Osteoblast (primary cell): ENCODE results near the gene B3GNT8. TPM values are rescaled to one million over a fixed set of nuclear protein-coding genes. Genes with fewer than 3 reads are reported as not detected.

ENCODE experiments used
- DNase-seq: peaks from one replicate; pipeline ENCODE4 v3.0.0; 2011; ENCODE audit warnings: low spot score, mixed read lengths; ENCODE audit not compliant: insufficient read length; ENCODE audit errors: missing footprints
- H2AFZ ChIP-seq: 2 replicates; pipeline ENCODE4 v1.6.0; 2011; ENCODE audit warnings: mild to moderate bottlenecking, low read length
- H3K27ac ChIP-seq: 2 replicates; pipeline ENCODE4 v1.5.1; 2011; ENCODE audit warnings: mild to moderate bottlenecking, low read depth, low read length, moderate library complexity
- H3K27me3 ChIP-seq: 2 replicates; pipeline ENCODE4 v1.6.0; 2012; ENCODE audit warnings: mild to moderate bottlenecking, control low read depth, inconsistent platforms, low read length, moderate library complexity; ENCODE audit not compliant: insufficient read depth
- H3K36me3 ChIP-seq: 2 replicates; pipeline ENCODE4 v1.5.1; 2011; ENCODE audit warnings: mild to moderate bottlenecking, low read length, control low read depth, moderate library complexity; ENCODE audit not compliant: insufficient read depth
- H3K4me1 ChIP-seq: 2 replicates; pipeline ENCODE4 v1.5.1; 2011; ENCODE audit warnings: mild to moderate bottlenecking, low read length, control low read depth, moderate library complexity; ENCODE audit not compliant: insufficient read depth
- H3K4me2 ChIP-seq: 2 replicates; pipeline ENCODE4 v1.6.0; 2011; ENCODE audit warnings: mild to moderate bottlenecking, low read length; ENCODE audit not compliant: insufficient read depth
- H3K4me3 ChIP-seq: fragments of 200-600 bp; sonication (generic); 3 replicates; pipeline ENCODE4 v1.5.1; 2012; ENCODE audit warnings: mild to moderate bottlenecking, low read length, inconsistent platforms; ENCODE audit not compliant: insufficient read depth
- H3K79me2 ChIP-seq: 2 replicates; pipeline ENCODE4 v1.6.0; 2012; ENCODE audit warnings: mild to moderate bottlenecking, low read length, control low read depth, inconsistent platforms; ENCODE audit not compliant: insufficient read depth
- H3K9me3 ChIP-seq: 2 replicates; pipeline ENCODE4 v1.5.1; 2011; ENCODE audit warnings: low read depth, low read length, control low read depth
- H4K20me1 ChIP-seq: 2 replicates; pipeline ENCODE4 v1.6.0; 2012; ENCODE audit warnings: mild to moderate bottlenecking, low read length, control low read depth; ENCODE audit not compliant: insufficient read depth
- CTCF ChIP-seq: IDR thresholded peaks from 2 replicates; pipeline ENCODE4 v1.5.1; 2011; ENCODE audit warnings: mild to moderate bottlenecking, low read depth, low read length, moderate library complexity; ENCODE audit errors: extremely low read depth
- total RNA-seq: library from RNA; depleted of rRNA; stranded (reverse); fragments of >200 nt; gene quantifications from 2 replicates; pipeline ENCODE4 v1.2.3, GENCODE V29; 2012

Gene B3GNT8
- total RNA-seq, 1 donor = 0.72 TPM

GRCh38 chr19:41397086-41398049 is 29.8 kb downstream of the B3GNT8 start, which contains the start of the genes BCKDHA and EXOSC5:
BCKDHA (plus strand) TSS chr19:41397818; CDS start chr19:41397828, 10 bp downstream.
EXOSC5 (minus strand) TSS chr19:41397359; CDS start chr19:41397328, 31 bp downstream.
- Histone ChIP-seq H3K27me3 (no peaks in the 10 kb centered on the region), H4K20me1 (no peaks in the 10 kb centered on the region), H3K9me3 (no peaks in the 10 kb centered on the region), H3K4me1 (peaks cover 18% of the 10 kb centered on the region), H2AFZ (peak within 1 kb of the TSS; percentile 91), H3K4me3 (peak within 1 kb of the TSS; percentile 99), H3K79me2 (peaks cover 20% of the 10 kb centered on the region), H3K36me3 (no peaks in the 10 kb centered on the region), H3K4me2 (peak within 1 kb of the TSS; percentile 98), H3K27ac (peak within 1 kb of the TSS; percentile 100)
- DNase-seq = peak; percentile 99
- TF ChIP-seq CTCF = no peak

GRCh38 chr19:41395355-41395754 is 31.8 kb downstream of the B3GNT8 start:
- DNase-seq = no peak
- H3K27me3 ChIP-seq = no peaks in the 10 kb centered on the region
- no peaks in the 10 kb centered on the region for H3K9me3 ChIP-seq
- H3K36me3 ChIP-seq = peaks cover 9% of the 10 kb centered on the region
- H3K4me1 ChIP-seq = peaks cover 18% of the 10 kb centered on the region
- peaks cover 17% of the 10 kb centered on the region for H3K79me2 ChIP-seq
- no peak overlapping the region for H3K4me2 ChIP-seq
- H3K27ac ChIP-seq = no peak overlapping the region
- TF ChIP-seq CTCF = no peak
- no peak overlapping the region for H2AFZ ChIP-seq
- H3K4me3 ChIP-seq = no peak overlapping the region
- no peaks in the 10 kb centered on the region for H4K20me1 ChIP-seq

- Histone ChIP-seq H3K4me1 (peaks cover 8% of the 10 kb centered on the region), H3K27me3 (no peaks in the 10 kb centered on the region), H3K4me2 (no peak overlapping the region), H3K9me3 (no peaks in the 10 kb centered on the region), H3K27ac (no peak overlapping the region), H3K4me3 (no peak overlapping the region), H3K79me2 (peaks cover 2% of the 10 kb centered on the region), H4K20me1 (peaks cover 3% of the 10 kb centered on the region), H3K36me3 (peaks cover 12% of the 10 kb centered on the region), H2AFZ (no peak overlapping the region)
- DNase-seq = no peak
- no peak for TF ChIP-seq CTCF
These were observed 34.4 kb downstream of the B3GNT8 start for GRCh38 chr19:41392775-41393174.

GRCh38 chr19:41391618-41392017 is 35.6 kb downstream of the B3GNT8 start:
- peaks cover 3% of the 10 kb centered on the region for H4K20me1 ChIP-seq
- no peak for DNase-seq
- H3K4me1 ChIP-seq = peaks cover 4% of the 10 kb centered on the region
- H3K4me2 ChIP-seq = no peak overlapping the region
- no peak for TF ChIP-seq CTCF
- H3K4me3 ChIP-seq = no peak overlapping the region
- no peaks in the 10 kb centered on the region for H3K27me3 ChIP-seq
- no peaks in the 10 kb centered on the region for H3K9me3 ChIP-seq
- H3K79me2 ChIP-seq = no peaks in the 10 kb centered on the region
- H3K36me3 ChIP-seq = peaks cover 12% of the 10 kb centered on the region
- no peak overlapping the region for H2AFZ ChIP-seq
- no peak overlapping the region for H3K27ac ChIP-seq
